Measurements from ENCODE around the gene TPK1.
A peak's percentile ranks its signal among the peaks of the same experiment; 100 is the strongest.
"Not testable (repeated sequence)": the region's sequence is repeated elsewhere in the genome, so short reads cannot be mapped to it uniquely, and the experiment has no call there.

Gene TPK1

GRCh38 chr7:144474800-144475615, 360.8 kb downstream of the TPK1 start:
- no peak for DNase-seq (ENCODE audit: low spot score)

- no peak for DNase-seq (ENCODE audit: low spot score)
These were observed 361.5 kb downstream of the TPK1 start for GRCh38 chr7:144474363-144474762.

DNA sequence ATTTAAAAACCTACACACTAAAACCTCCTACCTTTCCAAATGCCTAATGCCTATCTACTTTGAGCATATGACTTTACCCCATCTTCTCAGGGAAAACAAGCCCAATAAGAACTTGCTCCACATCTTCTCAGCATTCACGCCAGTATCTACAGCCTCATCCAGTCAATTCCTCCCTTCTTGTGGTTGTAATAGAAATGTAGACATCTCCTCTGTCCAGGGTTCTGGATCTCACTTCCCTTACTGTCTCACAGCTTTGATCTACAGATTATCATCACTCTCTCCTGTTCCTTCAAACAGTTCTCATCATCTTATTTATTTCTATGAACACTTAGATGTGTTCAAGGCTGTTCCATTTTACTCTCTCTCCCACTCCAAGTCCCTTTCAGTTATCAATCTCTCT, 361.9 kb downstream of the TPK1 start:
- DNase-seq (ENCODE audit: low spot score): no peak

GRCh38 chr7:144470078-144470477, 365.8 kb downstream of the TPK1 start:
- DNase-seq (ENCODE audit: low spot score): no peak

DNA sequence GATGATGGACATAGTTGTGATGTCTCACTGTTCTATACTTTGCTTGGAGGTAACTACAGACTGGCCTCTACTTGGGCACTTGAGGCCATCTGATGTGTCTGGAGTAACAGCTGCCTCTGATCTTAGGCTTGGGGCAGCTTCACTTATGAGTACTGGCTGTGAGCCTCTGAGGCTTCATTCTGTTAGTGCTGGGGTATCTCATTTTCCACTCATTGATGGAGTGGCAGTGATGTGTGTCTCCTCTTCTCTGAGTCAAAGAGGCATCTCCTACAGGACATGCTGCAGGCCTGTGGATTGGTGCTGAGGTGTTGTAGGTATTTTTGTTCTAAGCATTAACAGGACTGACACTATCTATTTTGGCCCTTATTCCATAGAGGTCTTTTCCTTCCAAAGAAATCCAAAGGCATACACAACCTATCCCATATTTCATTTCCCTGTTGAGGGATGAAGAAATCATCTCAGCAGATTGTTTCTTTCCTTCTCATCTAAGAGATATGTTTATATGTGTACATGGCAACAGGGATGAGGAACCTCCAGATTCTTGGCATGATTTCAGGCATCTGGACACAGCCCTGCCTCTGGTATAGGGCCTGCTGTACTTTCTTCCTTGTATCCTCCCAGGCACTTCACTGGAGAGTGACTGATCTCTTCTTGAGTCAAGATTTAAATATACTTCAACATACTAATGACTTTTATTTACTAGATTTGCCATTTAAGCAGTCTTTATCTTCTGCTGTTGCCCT, 366.7 kb downstream of the TPK1 start:
- no peak for DNase-seq (ENCODE audit: low spot score)

GRCh38 chr7:144459635-144460034, 376.2 kb downstream of the TPK1 start:
- DNase-seq (ENCODE audit: low spot score): no peak

- DNase-seq (ENCODE audit: low spot score): no peak
These were observed 380.8 kb downstream of the TPK1 start for GRCh38 chr7:144455040-144455404.

GRCh38 chr7:144454256-144455039, 381.4 kb downstream of the TPK1 start:
- no peak for DNase-seq (ENCODE audit: low spot score)

DNA sequence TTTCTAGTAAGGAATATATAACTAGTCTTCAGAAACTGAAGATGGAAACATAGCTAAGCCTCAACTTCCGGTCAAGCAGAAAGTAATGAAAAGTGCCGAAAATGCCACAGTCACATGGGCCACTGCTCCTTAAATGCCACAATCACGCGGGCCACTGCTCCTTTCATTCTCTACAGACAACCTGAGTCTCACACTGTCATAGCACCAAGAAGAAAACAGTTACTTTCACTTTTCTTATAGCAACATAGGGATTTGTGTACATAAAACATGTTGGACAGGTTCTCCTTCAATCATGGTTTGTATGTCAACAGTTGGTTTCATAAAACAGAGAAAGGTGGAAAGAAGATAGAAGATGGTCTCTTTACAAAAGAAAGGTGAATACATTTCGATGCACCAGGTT, 383.8 kb downstream of the TPK1 start:
- DNase-seq (ENCODE audit: low spot score): no peak

DNA sequence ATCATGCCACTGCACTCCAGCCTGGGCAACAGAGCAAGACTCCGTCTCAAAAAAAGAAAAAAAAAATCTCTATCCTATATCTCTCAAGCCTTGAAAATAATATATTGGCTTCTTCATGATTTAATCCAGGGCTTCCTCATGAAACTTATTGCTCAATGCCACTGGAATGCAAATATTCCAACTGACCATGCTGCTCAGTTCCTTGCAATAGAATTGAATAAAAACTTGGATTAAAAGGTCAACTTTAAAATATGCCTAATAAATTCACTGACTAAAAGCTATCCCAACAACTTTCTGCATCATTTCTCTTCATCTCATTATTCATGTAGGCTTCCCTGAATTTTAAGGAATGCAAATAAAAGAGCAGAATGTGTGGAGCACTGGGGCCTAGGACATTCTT, 390.3 kb downstream of the TPK1 start:
- DNase-seq (ENCODE audit: low spot score): no peak

GRCh38 chr7:144439717-144440205, 396.1 kb downstream of the TPK1 start:
- no peak for DNase-seq (ENCODE audit: low spot score)

DNA sequence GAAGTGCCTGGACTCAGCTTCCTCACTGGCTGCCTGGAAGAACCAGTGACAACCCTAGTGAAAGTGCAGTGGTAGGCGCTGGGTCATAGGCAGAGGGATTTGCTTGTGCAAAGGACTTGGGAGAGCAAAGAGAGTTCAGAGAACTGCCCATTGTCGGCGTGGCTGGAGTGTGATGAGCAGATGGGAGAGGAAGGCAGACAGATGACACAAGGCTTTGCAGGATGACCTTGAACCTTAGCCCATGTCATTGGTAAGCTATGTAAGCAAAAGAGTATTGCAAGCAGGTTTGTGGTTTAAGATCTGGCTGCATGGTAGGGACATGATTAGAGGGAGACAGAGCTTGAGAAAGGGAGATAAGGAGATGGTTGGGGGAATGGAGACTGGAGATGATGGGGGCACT, 397.1 kb downstream of the TPK1 start:
- DNase-seq (ENCODE audit: low spot score): no peak

DNA sequence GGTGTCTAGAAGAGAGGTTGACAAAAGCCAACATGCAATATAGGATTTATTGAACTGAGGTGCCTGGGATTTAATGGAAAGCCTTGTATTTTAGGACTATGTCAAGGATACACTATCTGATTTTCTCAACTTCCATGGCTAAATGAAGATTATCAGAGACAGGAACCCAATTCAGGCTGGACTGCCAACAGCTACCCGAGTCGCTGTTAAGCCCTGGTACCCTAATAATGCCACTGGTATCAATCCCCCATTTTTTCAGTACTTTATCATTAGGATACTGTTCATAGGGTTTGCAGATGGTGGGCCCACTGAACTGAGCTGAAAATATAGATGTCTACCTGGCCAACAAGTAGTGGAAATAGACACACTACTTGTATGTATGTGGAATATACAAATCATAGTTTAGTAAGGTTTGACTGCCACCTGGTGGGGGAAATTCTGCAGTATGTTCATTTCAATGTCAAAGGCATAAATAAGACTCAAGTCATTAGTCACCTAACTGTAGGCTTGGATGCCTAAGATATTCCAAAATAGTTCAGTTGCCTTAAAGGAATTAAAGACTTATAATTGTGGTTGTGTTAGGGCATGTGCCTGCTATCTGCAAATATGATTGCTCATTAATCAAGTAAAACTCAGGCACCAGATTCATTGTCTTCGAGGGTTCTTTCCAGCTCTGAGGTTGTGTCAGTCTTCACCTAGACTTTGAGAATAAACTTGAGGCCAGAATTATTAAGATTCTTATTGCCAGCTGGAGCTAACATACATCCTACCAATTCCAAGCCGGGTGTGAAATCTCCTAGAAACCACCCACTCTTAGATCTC, 398.3 kb downstream of the TPK1 start:
- peak; percentile 61 for DNase-seq (ENCODE audit: low spot score)

- DNase-seq (ENCODE audit: low spot score): no peak
These were observed 399.4 kb downstream of the TPK1 start for GRCh38 chr7:144436500-144436899.

DNA sequence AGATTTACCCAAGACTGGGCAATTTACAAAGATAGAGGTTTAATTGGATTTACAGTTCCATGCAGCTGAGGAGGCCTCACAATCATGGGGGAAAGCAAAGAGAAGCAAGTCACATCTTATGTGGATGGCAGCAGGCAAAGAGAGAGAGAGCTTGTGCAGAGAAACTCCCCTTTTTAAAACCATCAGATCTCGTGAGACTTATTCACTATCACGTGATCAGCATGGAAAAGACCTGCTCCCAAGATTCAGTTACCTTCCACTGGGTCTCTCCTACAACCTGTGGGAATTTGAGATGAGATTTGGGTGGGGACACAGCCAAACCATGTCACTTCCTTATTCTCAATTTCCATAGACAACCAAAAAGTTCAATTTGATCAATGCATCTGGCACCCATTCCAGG, 407.4 kb downstream of the TPK1 start:
- no peak for DNase-seq (ENCODE audit: low spot score)

DNA sequence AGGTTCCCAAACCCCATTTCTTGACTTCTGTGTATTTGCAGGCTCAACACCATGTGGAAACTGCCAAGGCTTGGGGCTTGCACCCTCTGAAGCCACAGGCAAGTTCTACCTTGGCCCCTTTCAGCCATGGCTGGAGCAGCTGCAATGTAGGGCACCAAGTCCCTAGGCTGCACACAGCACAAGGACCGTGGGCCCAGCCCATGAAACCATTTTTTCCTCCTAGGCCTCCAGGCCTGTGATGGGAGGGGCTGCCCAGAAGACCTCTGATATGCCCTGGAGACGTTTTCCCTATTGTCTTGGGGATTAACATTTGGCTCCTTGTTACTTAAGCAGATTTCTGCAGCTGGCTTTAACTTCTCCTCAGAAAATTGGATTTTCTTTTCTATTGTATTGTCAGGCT, 408.3 kb downstream of the TPK1 start:
- not testable (repeated sequence) for DNase-seq (ENCODE audit: low spot score)

DNA sequence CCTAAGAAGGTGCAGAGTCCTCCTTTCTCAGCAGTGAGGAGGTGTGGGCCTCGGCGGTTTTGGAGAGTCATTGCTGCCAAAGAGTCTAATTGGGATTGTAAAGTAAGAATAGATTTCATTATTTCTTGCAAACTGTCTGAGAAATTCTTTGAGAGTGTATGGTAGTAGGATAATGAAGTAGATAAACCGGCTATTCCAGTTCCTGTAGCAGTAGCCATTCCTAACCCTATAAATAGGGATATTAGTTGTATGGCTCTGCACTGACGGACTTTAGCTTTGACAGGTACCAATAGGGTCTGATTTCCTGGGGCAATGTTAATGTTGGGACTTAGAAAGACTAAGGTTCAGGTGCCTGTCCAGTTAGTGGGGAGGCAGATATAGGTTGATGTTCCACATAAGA, 416.9 kb downstream of the TPK1 start:
- not testable (repeated sequence) for DNase-seq (ENCODE audit: low spot score)

- no peak for DNase-seq (ENCODE audit: low spot score)
These were observed 419.5 kb downstream of the TPK1 start for GRCh38 chr7:144416341-144416740.

GRCh38 chr7:144415858-144416257, 420.0 kb downstream of the TPK1 start:
- no peak for DNase-seq (ENCODE audit: low spot score)

DNA sequence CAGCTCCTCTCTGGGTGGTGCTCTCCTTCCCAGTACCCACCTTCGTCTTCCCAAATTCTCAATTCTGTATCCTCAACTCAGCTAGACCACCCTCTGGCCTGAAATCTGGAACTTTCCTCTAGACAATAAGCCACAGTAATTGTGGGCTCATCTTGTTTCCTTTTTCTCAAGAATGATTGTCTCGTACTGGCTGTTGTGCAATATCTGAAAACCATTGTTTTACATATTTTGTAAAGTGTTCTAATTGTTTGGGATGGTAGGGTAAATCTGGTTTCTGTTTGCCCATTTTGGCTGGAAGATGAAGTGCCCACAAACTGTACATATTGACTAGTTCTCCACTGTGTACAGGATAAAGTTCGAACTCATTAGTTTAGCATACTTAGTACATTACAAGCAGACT, 421.0 kb downstream of the TPK1 start:
- no peak for DNase-seq (ENCODE audit: low spot score)

GRCh38 chr7:144410441-144410840, 425.4 kb downstream of the TPK1 start:
- DNase-seq (ENCODE audit: low spot score): no peak

- no peak for DNase-seq (ENCODE audit: low spot score)
These were observed 427.7 kb downstream of the TPK1 start for GRCh38 chr7:144408121-144408520.

All from SW480 (cell line).